HTR-8/SVneo (cell line): ENCODE measurements around the gene IFIT2.
A peak's percentile ranks its signal among the peaks of the same experiment; 100 is the strongest.
"Not testable (repeated sequence)": the region's sequence is repeated elsewhere in the genome, so short reads cannot be mapped to it uniquely, and the experiment has no call there.

Source experiments
- DNase-seq: peaks from one replicate; pipeline ENCODE4 v3.0.0; 2011; ENCODE audit warnings: low spot score, mixed read lengths; ENCODE audit not compliant: insufficient read length
- FAIRE-seq: peaks from 2 replicates; lab custom pipeline; 2011; peaks lifted over from hg19 to GRCh38; lab: Jason Lieb, UNC

Gene IFIT2

GRCh38 chr10:89305766-89306433 lies 4.1 kb downstream of the IFIT2 start:
- FAIRE-seq, result no peak
- DNase-seq, result no peak

GRCh38 chr10:89306434-89307268 lies 4.8 kb downstream of the IFIT2 start:
- no peak for DNase-seq
- no peak for FAIRE-seq

- DNase-seq, result no peak
- FAIRE-seq, result no peak
Observed at GRCh38 chr10:89307269-89307577, 5.4 kb downstream of the IFIT2 start.

GRCh38 chr10:89308266-89308665 lies 6.4 kb downstream of the IFIT2 start:
- no peak for DNase-seq
- FAIRE-seq, result no peak

GRCh38 chr10:89308736-89309135 lies 6.9 kb downstream of the IFIT2 start:
- FAIRE-seq, result no peak
- DNase-seq, result no peak

- FAIRE-seq, result no peak
- no peak for DNase-seq
Observed at GRCh38 chr10:89309156-89310055, 7.6 kb downstream of the IFIT2 start.

GRCh38 chr10:89310056-89310893 lies 8.4 kb downstream of the IFIT2 start:
- FAIRE-seq, result peak; percentile 20
- no peak for DNase-seq

- DNase-seq (no peak), FAIRE-seq (no peak)
Observed at GRCh38 chr10:89312973-89313372, 11.1 kb downstream of the IFIT2 start.

- DNase-seq (no peak), FAIRE-seq (no peak)
Observed at GRCh38 chr10:89314676-89315075, 12.8 kb downstream of the IFIT2 start.

GRCh38 chr10:89318047-89318446 lies 16.2 kb downstream of the IFIT2 start:
- not testable (repeated sequence) for FAIRE-seq, DNase-seq

- DNase-seq, FAIRE-seq: not testable (repeated sequence)
Observed at GRCh38 chr10:89325081-89325480, 23.2 kb downstream of the IFIT2 start.

GRCh38 chr10:89325856-89326255 lies 24.0 kb downstream of the IFIT2 start:
- not testable (repeated sequence) for FAIRE-seq

GRCh38 chr10:89327803-89328441 lies 26.1 kb downstream of the IFIT2 start, which contains the start of gene IFIT3:
Gene IFIT3 (plus strand): TSS chr10:89327997. CDS start chr10:89328074, 77 bp downstream.
- FAIRE-seq, result no peak
- peak; percentile 78 for DNase-seq

More at GRCh38 chr10:89325856-89326255, 24.0 kb downstream of the IFIT2 start:
- not testable (repeated sequence) for DNase-seq

GRCh38 chr10:89329151-89329550 lies 27.3 kb downstream of the IFIT2 start:
- no peak for DNase-seq
- FAIRE-seq, result no peak

GRCh38 chr10:89330014-89330413 lies 28.2 kb downstream of the IFIT2 start:
- DNase-seq, FAIRE-seq: not testable (repeated sequence)

GRCh38 chr10:89330537-89331212 lies 28.8 kb downstream of the IFIT2 start:
- FAIRE-seq (no peak), DNase-seq (no peak)

- FAIRE-seq, DNase-seq: not testable (repeated sequence)
Observed at GRCh38 chr10:89331487-89332122, 29.8 kb downstream of the IFIT2 start.

- DNase-seq, result peak; percentile 25
- FAIRE-seq, result no peak
Observed at GRCh38 chr10:89332123-89332633, 30.3 kb downstream of the IFIT2 start.
